Skeletal muscle tissue (tissue), 4 donors: ENCODE data around the gene SAMD7. TPM values are rescaled to one million over a fixed set of nuclear protein-coding genes. Genes with fewer than 3 reads are reported as not detected.

ENCODE experiments used
- H3K27ac ChIP-seq: one replicate; pipeline ENCODE4 v1.7.0; 2013; ENCODE audit warnings: mild to moderate bottlenecking, low read depth, low read length, inconsistent platforms
- H3K27me3 ChIP-seq, 3 donors: one replicate each; pipeline ENCODE4 v1.7.0; 2013; ENCODE audit warnings: low read length in 3 of 3; ENCODE audit not compliant: control insufficient read depth in 3 of 3, insufficient read depth in 3 of 3
- H3K36me3 ChIP-seq, 3 donors: one replicate each; pipeline ENCODE4 v1.7.0; 2013; ENCODE audit warnings: low read length in 3 of 3; ENCODE audit not compliant: control insufficient read depth in 3 of 3, insufficient read depth in 3 of 3
- H3K4me1 ChIP-seq, 3 donors: one replicate each; pipeline ENCODE4 v1.7.0; 2013; ENCODE audit warnings: low read length in 3 of 3, mild to moderate bottlenecking in 3 of 3; ENCODE audit not compliant: control insufficient read depth in 3 of 3, insufficient read depth in 3 of 3
- H3K4me3 ChIP-seq, 3 donors: one replicate each; pipeline ENCODE4 v1.7.0; 2013; ENCODE audit warnings: low read length in 3 of 3
- H3K9ac ChIP-seq, 3 donors: one replicate each; pipeline ENCODE4 v1.7.0; 2013; ENCODE audit warnings: low read length in 3 of 3, mild to moderate bottlenecking in 3 of 3, moderate library complexity in 2 of 3, low read depth in 1 of 3
- H3K9me3 ChIP-seq, 3 donors: one replicate each; pipeline ENCODE4 v1.7.0; 2013; ENCODE audit warnings: low read length in 3 of 3; ENCODE audit not compliant: control insufficient read depth in 3 of 3
- total RNA-seq: library from RNA; depleted of rRNA; stranded (reverse); fragments of >200 nt; gene quantifications from one replicate; pipeline ENCODE4 v1.2.3, GENCODE V29; 2014
- donor health status: Osteomylitis.

SAMD7 gene
- total RNA-seq, 1 donor from 2014 or later: not detected

DNA sequence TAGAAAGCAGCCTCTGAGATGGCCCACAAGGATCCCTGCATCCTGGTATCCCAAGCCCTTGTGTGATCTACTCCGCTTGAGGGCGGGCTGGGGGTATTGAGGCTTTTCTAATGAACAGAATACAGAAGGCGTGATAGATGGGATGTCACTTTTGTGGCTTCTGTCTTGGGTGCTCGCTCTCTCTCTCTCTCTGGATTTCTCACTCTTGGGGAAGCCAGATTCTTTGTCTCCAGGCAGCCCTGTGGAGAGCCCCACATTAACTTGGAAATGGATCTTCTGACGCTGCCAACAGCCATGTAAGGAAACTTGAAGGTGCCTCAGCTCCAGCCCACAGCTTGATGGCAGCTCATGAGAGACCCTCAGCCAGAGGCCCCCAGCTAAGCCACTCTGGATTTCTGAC is 28.4 kb downstream of the SAMD7 start:
- Histone ChIP-seq H3K27ac (no peak overlapping the region), H3K9me3 (peaks cover 0 to 5% (median 0%) of the 10 kb centered on the region in 3 donors), H3K4me1 (no peaks in the 10 kb centered on the region), H3K27me3 (peaks cover 0 to 3% (median 0%) of the 10 kb centered on the region in 3 donors), H3K4me3 (no peak overlapping the region), H3K9ac (no peak overlapping the region), H3K36me3 (no peaks in the 10 kb centered on the region)

- no peak overlapping the region for H3K4me3 ChIP-seq
- H3K27me3 ChIP-seq: peaks cover 0 to 3% (median 0%) of the 10 kb centered on the region in 3 donors
- no peak overlapping the region for H3K9ac ChIP-seq
- H3K27ac ChIP-seq: no peak overlapping the region
- H3K36me3 ChIP-seq: no peaks in the 10 kb centered on the region
- no peaks in the 10 kb centered on the region for H3K4me1 ChIP-seq
- peaks cover 0 to 5% (median 0%) of the 10 kb centered on the region in 3 donors for H3K9me3 ChIP-seq
Observed at GRCh38 chr3:169940470-169941181, 29.3 kb downstream of the SAMD7 start.

- peaks cover 0 to 5% (median 0%) of the 10 kb centered on the region in 3 donors for H3K9me3 ChIP-seq
- H3K27me3 ChIP-seq: peaks cover 0 to 3% (median 0%) of the 10 kb centered on the region in 3 donors
- H3K4me1 ChIP-seq: no peaks in the 10 kb centered on the region
- no peak overlapping the region for H3K9ac ChIP-seq
- H3K36me3 ChIP-seq: no peaks in the 10 kb centered on the region
- H3K4me3 ChIP-seq: no peak overlapping the region
- no peak overlapping the region for H3K27ac ChIP-seq
Observed at GRCh38 chr3:169945313-169945712, 33.9 kb downstream of the SAMD7 start.

DNA sequence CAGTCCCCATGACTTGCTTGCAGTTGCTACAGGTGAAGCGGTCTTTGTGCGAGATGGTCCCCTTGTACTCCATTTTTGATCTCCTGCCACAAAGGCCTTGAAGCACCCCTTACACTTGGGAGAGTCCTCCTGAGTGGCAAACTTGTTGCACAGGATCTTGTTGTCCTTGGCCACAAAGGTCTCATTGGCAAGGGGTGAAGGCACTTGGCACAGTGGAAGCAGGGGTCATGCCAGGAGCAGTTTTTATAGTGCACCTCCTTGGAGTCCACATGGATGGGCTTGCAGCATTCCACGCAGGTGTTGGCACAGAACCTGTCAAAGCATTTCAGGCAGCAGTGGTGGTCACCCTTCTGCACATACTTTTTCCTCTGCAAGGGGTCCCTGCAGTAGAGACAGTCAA is 35.0 kb downstream of the SAMD7 start:
- Histone ChIP-seq H3K27me3 (peaks cover 0 to 3% (median 0%) of the 10 kb centered on the region in 3 donors), H3K27ac (no peak overlapping the region), H3K4me1 (no peaks in the 10 kb centered on the region), H3K4me3 (no peak overlapping the region), H3K36me3 (no peaks in the 10 kb centered on the region), H3K9ac (no peak overlapping the region), H3K9me3 (peaks cover 0 to 5% (median 0%) of the 10 kb centered on the region in 3 donors)

DNA sequence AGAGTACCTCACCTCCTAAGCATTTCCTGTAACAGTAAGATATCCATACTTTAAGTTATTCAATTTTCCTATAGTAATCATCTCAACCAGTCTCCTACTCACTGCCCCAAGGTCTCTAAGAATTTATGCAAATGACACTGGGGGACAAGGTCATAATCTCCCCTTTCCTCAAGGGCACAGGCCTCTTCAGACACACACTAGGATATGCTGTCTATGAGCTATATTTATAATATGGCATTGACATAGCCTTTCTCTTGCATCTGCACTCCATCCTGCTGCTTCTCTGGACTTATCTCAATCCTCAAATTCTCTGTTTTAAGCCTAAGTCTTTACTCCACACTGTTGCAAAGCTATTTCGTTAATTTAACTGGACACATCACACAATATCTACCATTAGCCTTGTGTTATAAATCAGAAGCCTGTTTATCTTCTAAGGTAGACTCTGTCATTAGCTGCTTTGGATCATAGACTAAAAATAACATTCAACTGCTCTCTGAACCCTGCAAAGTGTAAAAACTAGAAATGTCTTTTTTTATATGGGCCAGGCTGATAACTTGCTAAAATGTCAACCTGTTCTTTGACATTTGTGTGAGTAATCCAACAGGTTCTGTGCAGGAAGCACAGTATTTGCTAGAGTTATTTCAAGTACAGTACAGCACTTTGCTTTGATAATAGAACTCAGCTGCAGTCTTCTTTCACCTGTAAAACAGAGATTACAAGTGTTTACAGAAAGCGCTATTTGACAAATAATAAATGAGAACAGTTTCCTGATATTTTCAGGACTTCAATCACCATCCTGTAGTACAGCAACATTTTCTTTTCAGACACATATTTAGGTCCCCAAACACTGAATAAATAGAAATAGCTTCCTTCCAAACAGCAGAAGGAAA is 37.4 kb downstream of the SAMD7 start:
- Histone ChIP-seq H3K27ac (no peak overlapping the region), H3K9me3 (no peaks in the 10 kb centered on the region)

DNA sequence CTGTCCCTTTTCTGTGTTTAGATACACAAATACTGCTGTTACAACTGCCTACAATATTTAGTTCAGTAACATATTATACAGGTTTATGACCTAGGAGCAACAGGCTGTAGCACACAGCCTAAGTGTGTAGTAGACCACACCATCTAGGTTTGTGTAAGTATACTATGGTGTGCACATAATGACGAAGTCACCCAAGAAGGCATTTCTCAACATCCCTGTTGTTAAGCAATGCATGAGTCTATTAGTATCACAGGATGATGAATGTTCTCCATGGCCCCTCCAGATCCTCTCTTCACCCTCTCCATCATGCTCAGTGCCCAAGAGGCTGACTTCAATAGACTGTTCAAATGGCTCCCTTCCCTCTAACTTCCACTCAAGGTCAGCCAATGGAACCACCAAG is 40.7 kb downstream of the SAMD7 start:
- H3K27me3 ChIP-seq: no peaks in the 10 kb centered on the region
- H3K4me1 ChIP-seq: no peaks in the 10 kb centered on the region
- no peaks in the 10 kb centered on the region for H3K36me3 ChIP-seq
- H3K27ac ChIP-seq: no peak overlapping the region
- H3K9ac ChIP-seq: no peak overlapping the region
- H3K4me3 ChIP-seq: no peak overlapping the region
- no peaks in the 10 kb centered on the region for H3K9me3 ChIP-seq

More for the DNA sequence above, 37.4 kb downstream of the SAMD7 start:
- H3K4me3 ChIP-seq: no peak overlapping the region
- H3K4me1 ChIP-seq: no peaks in the 10 kb centered on the region
- H3K36me3 ChIP-seq: no peaks in the 10 kb centered on the region
- H3K9ac ChIP-seq: no peak overlapping the region
- no peaks in the 10 kb centered on the region for H3K27me3 ChIP-seq

DNA sequence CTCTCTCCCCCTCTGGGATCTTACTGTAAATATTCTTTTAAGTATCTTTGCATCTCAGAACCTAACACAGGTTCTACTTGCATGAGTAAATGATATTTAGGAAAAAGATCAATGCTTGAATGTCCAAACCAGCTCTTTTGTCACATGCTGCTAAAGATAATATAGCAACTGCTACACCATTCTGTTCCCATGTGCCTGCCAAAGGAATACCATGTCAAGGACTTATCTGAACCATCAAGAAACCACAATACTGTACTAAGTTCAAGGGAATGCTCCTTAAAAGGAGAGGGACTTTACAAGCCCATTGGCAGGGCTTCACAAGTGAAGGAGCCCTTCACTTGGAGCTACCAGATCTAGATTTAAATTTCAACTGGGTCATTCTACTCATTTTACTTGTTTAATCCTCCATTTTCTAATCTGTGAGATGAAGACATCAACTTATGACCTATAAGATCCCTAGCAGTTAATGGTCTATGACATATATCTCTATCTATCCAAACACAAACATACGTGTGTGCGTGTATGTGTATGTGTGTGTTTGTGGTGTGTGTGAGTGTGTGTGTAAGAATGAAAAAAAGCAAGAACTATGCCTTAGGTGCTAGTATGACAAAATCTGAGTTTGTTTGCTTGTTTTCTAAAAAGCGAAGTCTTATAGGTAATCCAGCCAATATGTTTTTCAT is 42.2 kb downstream of the SAMD7 start:
- Histone ChIP-seq H3K4me1 (no peaks in the 10 kb centered on the region), H3K27me3 (no peaks in the 10 kb centered on the region), H3K9me3 (no peaks in the 10 kb centered on the region), H3K36me3 (no peaks in the 10 kb centered on the region), H3K9ac (no peak overlapping the region), H3K27ac (no peak overlapping the region), H3K4me3 (no peak overlapping the region)

GRCh38 chr3:169954142-169954756 is 42.9 kb downstream of the SAMD7 start:
- Histone ChIP-seq H3K9me3 (no peaks in the 10 kb centered on the region), H3K36me3 (no peaks in the 10 kb centered on the region), H3K27ac (no peak overlapping the region), H3K27me3 (no peaks in the 10 kb centered on the region), H3K4me3 (no peak overlapping the region), H3K4me1 (no peaks in the 10 kb centered on the region), H3K9ac (no peak overlapping the region)

- H3K27ac ChIP-seq: no peak overlapping the region
- no peaks in the 10 kb centered on the region for H3K4me1 ChIP-seq
- no peak overlapping the region for H3K9ac ChIP-seq
- no peak overlapping the region for H3K4me3 ChIP-seq
- H3K36me3 ChIP-seq: no peaks in the 10 kb centered on the region
- no peaks in the 10 kb centered on the region for H3K9me3 ChIP-seq
- H3K27me3 ChIP-seq: no peaks in the 10 kb centered on the region
Observed at GRCh38 chr3:169955406-169955805, 44.0 kb downstream of the SAMD7 start.
